Measurements from ENCODE around the gene ZBTB40.

- TF ChIP-seq CTCF (IDR thresholded peaks at IDR 0.05) (no peak), EZH2 (IDR thresholded peaks at IDR 0.05) (no peak), EZH2phosphoT487 (IDR thresholded peaks at IDR 0.05) (no peak)
These were observed 36.1 kb downstream of the ZBTB40 start for GRCh38 chr1:22487781-22488180.

All from neural progenitor cell (in vitro differentiated cells).